OCI-LY3 (cell line): ENCODE data around the gene PIK3IP1.

Experiments used
- H2AFZ ChIP-seq: fragments of 200-600, 300-600 bp; shearing (Covaris generic); 2 replicates; pipeline ENCODE4 v1.6.0; 2014; ENCODE audit warnings: antibody characterized with exemption, low read depth, low read length
- H3K27ac ChIP-seq: fragments of 200-600, 300-600 bp; sonication (generic); 2 replicates; pipeline ENCODE4 v1.5.1; 2014; ENCODE audit warnings: mild to moderate bottlenecking, low read length, moderate library complexity, mixed read lengths
- H3K27me3 ChIP-seq: fragments of 200-600, 300-600 bp; sonication (generic); 2 replicates; pipeline ENCODE4 v1.6.1; 2014; ENCODE audit warnings: low read depth, low read length, mixed read lengths
- H3K36me3 ChIP-seq: fragments of 200-600, 300-600 bp; sonication (generic); replicated peaks from 2 replicates; pipeline ENCODE3; 2014; ENCODE audit warnings: low read depth, low read length, mixed read lengths
- H3K4me1 ChIP-seq: fragments of 300-600, 200-600 bp; sonication (generic); 2 replicates; pipeline ENCODE4 v1.6.1; 2014; ENCODE audit warnings: low read length, mixed read lengths
- H3K4me2 ChIP-seq: fragments of 200-600, 300-600 bp; sonication (generic); 2 replicates; pipeline ENCODE4 v1.6.1; 2014; ENCODE audit warnings: low read length, mixed read lengths
- H3K4me3 ChIP-seq: fragments of 300-600, 200-600 bp; sonication (generic); 2 replicates; pipeline ENCODE4 v1.5.1; 2014; ENCODE audit warnings: antibody characterized with exemption, mild to moderate bottlenecking, low read length, moderate library complexity
- H3K79me2 ChIP-seq: fragments of 300-600, 200-600 bp; shearing (Covaris generic); 2 replicates; pipeline ENCODE4 v1.6.1; 2014; ENCODE audit warnings: mild to moderate bottlenecking, low read length, mixed read lengths
- H3K9ac ChIP-seq: fragments of 300-600, 200-600 bp; shearing (Covaris generic); 2 replicates; pipeline ENCODE4 v1.6.0; 2014; ENCODE audit warnings: mild to moderate bottlenecking, low read length, moderate library complexity
- H3K9me3 ChIP-seq: fragments of 200-600, 300-600 bp; shearing (Covaris generic); 2 replicates; pipeline ENCODE4 v1.6.1; 2014; ENCODE audit warnings: low read length, mixed read lengths; ENCODE audit not compliant: insufficient read depth
- H4K20me1 ChIP-seq: fragments of 200-600, 300-600 bp; sonication (generic); 2 replicates; pipeline ENCODE4 v1.6.1; 2016; ENCODE audit warnings: low read length, mixed read lengths; ENCODE audit not compliant: insufficient read depth
- EZH2phosphoT487 ChIP-seq: fragments of 200-600 bp; shearing (Covaris generic); IDR thresholded peaks from 2 replicates; pipeline ENCODE4 v1.6.1; 2018; ENCODE audit warnings: antibody characterized with exemption, mixed run types, low read depth
- TF ChIP-seq, protein P1 (sequence below): fragments of 200-600, 300-600 bp; sonication (generic); IDR thresholded peaks from 2 replicates; pipeline ENCODE4 v1.5.1; 2014; ENCODE audit warnings: antibody characterized with exemption, low read length, low read depth

Gene PIK3IP1

DNA sequence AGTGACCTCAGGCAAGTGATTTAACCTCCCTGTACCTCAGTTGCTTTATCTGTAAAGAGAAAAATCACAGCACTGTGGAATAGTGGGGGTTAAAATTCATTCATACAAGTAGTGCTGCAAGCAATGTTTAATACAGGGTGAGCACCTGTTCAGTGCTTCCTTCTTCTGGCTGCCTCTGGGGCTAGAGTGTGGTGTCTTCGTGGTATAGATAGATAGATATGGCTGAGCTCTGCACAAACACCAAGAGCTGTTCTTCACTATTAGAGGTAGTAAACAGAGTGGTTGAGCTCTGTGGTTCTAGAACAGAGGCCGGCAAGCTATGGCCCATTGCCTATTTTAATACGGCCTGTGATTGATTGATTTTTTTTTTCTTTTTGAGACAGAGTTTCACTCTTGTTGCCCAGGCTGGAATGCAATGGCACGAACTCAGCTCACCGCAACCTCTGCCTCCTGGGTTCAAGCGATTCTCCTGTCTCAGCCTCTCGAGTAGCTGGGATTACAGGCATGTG lies 47.3 kb downstream of the PIK3IP1 start:
- peaks cover 5% of the 10 kb centered on the region; the same call in 1 of the 2 replicates for H3K79me2 ChIP-seq
- H3K9ac ChIP-seq = no peak overlapping the region
- H3K4me2 ChIP-seq = no peak overlapping the region
- H4K20me1 ChIP-seq = peaks cover 17% of the 10 kb centered on the region; the same call in 1 of the 2 replicates
- no peak overlapping the region for H3K4me3 ChIP-seq
- peaks cover 15% of the 10 kb centered on the region for H3K36me3 ChIP-seq
- no peaks in the 10 kb centered on the region for H3K27me3 ChIP-seq
- no peaks in the 10 kb centered on the region for H3K4me1 ChIP-seq
- H3K9me3 ChIP-seq = no peaks in the 10 kb centered on the region
- TF ChIP-seq EZH2phosphoT487 = no peak
- TF ChIP-seq, protein P1, sequence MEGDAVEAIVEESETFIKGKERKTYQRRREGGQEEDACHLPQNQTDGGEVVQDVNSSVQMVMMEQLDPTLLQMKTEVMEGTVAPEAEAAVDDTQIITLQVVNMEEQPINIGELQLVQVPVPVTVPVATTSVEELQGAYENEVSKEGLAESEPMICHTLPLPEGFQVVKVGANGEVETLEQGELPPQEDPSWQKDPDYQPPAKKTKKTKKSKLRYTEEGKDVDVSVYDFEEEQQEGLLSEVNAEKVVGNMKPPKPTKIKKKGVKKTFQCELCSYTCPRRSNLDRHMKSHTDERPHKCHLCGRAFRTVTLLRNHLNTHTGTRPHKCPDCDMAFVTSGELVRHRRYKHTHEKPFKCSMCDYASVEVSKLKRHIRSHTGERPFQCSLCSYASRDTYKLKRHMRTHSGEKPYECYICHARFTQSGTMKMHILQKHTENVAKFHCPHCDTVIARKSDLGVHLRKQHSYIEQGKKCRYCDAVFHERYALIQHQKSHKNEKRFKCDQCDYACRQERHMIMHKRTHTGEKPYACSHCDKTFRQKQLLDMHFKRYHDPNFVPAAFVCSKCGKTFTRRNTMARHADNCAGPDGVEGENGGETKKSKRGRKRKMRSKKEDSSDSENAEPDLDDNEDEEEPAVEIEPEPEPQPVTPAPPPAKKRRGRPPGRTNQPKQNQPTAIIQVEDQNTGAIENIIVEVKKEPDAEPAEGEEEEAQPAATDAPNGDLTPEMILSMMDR = no peak
- H2AFZ ChIP-seq = no peak overlapping the region
- no peak overlapping the region for H3K27ac ChIP-seq

DNA sequence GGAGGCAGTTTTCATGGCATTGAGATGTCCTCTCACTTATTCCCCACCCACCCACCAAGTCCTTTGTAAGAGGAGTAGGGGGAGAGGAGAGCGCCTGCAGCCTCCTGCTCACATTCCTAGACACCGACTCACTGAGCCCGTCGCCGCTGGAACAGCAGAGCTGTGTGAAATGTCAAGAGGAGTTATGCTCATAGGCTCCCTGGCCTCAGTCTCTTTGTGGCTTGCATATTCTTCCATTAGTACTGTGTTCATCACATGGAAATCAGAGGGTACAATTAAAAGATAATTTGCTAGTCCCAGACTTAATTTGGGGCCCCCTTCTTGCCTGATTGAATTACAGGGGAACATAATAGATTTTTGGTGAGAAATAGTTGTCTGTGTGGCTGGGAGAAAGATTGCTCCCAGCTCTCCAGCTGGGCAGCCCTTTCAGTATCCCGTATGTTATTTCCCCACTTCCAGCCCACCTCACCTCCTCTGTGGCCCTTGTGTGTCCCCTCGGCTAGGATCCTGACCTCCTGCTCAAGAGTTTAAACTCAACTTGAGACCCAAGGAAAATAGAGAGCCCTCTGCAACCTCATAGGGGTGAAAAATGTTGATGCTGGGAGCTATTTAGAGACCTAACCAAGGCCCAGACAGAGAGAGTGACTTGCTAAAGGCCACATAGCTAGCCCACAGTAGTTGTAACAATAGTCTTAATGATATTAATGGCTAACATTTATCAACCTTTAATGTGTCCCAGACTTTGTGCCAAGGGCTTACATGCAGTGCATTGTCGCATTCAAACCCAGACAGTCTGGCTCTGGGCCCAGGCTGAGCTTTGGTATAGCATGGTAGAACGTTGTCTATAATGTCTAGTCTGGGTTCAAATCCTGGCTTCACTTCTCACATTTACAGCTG lies 48.0 kb downstream of the PIK3IP1 start:
- H4K20me1 ChIP-seq = peaks cover 14% of the 10 kb centered on the region; the same call in 1 of the 2 replicates
- H3K4me1 ChIP-seq = no peaks in the 10 kb centered on the region
- TF ChIP-seq, protein P1 = no peak
- TF ChIP-seq EZH2phosphoT487 = no peak
- H3K4me2 ChIP-seq = no peak overlapping the region
- peaks cover 15% of the 10 kb centered on the region for H3K36me3 ChIP-seq
- H3K79me2 ChIP-seq = peaks cover 5% of the 10 kb centered on the region; the same call in 1 of the 2 replicates
- no peaks in the 10 kb centered on the region for H3K27me3 ChIP-seq
- H2AFZ ChIP-seq = no peak overlapping the region
- H3K9ac ChIP-seq = no peak overlapping the region
- H3K4me3 ChIP-seq = no peak overlapping the region
- no peaks in the 10 kb centered on the region for H3K9me3 ChIP-seq
- H3K27ac ChIP-seq = no peak overlapping the region

DNA sequence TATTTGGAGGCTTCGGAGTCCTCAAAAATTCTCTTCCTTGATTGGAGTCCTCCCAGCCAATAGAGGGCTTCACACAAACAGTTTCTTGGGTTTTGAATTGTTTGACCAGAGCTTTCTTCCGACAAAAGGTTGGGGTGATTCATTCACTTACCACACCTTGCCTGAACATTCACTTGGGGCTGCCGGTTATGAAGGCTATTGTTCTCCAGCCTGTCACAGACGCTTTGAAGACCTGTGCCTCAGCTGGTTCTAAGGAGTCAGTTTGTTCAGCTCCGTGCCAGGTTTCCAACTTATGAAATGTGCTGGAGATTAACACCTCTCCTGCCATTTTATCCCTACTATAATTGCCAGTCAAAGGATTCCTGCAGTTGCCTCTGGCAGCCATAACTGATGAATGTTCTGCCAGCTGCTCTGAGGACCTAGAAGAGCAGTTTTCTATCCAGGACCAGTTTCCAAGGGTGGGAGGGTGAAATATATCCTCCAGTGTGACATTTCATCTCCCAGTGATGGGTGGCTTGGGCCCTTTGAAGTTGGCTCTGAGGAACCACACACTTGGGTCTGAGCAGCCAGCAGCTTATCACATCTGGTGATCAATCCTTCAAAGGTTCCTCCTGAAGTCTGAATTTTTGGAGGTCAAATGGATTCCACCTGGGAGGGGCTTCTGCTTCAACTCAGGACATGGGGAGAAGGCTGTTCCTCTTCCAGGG lies 48.8 kb downstream of the PIK3IP1 start:
- Histone ChIP-seq H3K9me3 (no peaks in the 10 kb centered on the region), H4K20me1 (peaks cover 20% of the 10 kb centered on the region), H3K4me2 (no peak overlapping the region), H3K27me3 (no peaks in the 10 kb centered on the region), H3K79me2 (peaks cover 5% of the 10 kb centered on the region; the same call in 1 of the 2 replicates), H2AFZ (no peak overlapping the region), H3K36me3 (peaks cover 15% of the 10 kb centered on the region), H3K4me3 (no peak overlapping the region), H3K9ac (no peak overlapping the region), H3K27ac (no peak overlapping the region), H3K4me1 (no peaks in the 10 kb centered on the region)
- no peak for TF ChIP-seq EZH2phosphoT487
- TF ChIP-seq, protein P1 = no peak

DNA sequence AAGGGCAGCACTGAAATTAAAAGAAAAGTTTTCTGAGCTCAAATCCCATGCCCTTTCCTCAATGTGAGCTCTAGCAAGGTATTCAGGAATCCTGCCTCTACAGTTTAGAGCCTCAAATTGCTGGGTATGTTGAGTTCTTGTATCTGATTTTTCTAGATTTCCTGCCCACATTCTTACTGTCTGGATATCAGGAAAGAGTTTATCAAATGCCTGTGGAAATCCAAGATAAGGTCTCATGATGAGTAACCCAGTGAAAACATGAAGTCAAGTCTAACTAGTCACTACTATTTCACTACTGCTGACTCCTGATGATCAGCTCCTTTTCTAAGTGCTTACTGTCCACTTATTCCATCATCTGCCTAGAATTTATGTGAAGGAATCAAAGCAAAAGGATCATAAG lies 50.4 kb downstream of the PIK3IP1 start:
- TF ChIP-seq EZH2phosphoT487 = no peak
- TF ChIP-seq, protein P1 = no peak
- Histone ChIP-seq H3K4me1 (no peaks in the 10 kb centered on the region), H4K20me1 (peaks cover 9% of the 10 kb centered on the region; the same call in 1 of the 2 replicates), H3K27ac (no peak overlapping the region), H3K9me3 (no peaks in the 10 kb centered on the region), H3K4me2 (no peak overlapping the region), H3K36me3 (peaks cover 14% of the 10 kb centered on the region), H2AFZ (no peak overlapping the region), H3K79me2 (peaks cover 5% of the 10 kb centered on the region; the same call in 1 of the 2 replicates), H3K27me3 (no peaks in the 10 kb centered on the region), H3K4me3 (no peak overlapping the region), H3K9ac (no peak overlapping the region)
